IPS-NIHi7 (cell line): Measurements from ENCODE around the gene TNFRSF13B.
"Not testable (repeated sequence)": the region's sequence is repeated elsewhere in the genome, so short reads cannot be mapped to it uniquely, and the experiment has no call there.

Experiments
- DNase-seq: peaks from one replicate; pipeline ENCODE4 v3.0.0; 2012; ENCODE audit warnings: mixed read lengths; ENCODE audit errors: extremely low spot score

The TNFRSF13B gene

GRCh38 chr17:16987066-16987829 lies 15.3 kb upstream of the TNFRSF13B start:
- no peak for DNase-seq

GRCh38 chr17:16986391-16986790 lies 14.5 kb upstream of the TNFRSF13B start:
- no peak for DNase-seq

- no peak for DNase-seq
Measured at GRCh38 chr17:16981928-16982327, 10.0 kb upstream of the TNFRSF13B start.

- DNase-seq: no peak
Measured at GRCh38 chr17:16980813-16981731, 9.2 kb upstream of the TNFRSF13B start.

GRCh38 chr17:16980061-16980460 lies 8.1 kb upstream of the TNFRSF13B start:
- no peak for DNase-seq

DNA sequence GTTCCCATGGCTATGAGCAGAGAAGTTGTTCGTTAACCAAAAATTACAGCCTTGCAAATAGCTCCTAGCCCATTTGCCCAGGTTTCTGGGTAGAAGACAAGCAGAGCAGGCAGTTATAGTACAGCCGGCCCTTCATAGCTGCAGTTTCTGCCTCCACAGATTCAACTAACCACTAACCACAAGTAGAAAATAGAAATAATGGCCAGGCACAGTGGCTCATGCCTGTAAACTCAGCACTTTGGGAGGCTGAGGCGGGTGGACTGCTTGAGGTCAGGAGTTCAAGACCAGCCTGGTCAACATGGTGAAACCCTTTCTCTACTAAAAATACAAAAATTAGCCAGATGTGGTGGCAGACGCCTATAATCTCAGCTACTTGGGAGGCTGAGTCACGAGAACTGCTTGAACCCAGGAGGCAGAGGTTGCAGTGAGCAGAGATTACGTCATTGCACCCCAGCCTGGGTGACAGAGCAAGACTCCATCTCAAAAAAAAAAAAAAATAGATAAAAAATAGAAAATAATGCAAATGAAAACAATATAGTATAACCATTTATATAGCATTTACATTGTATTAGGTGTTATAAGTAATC lies 7.4 kb upstream of the TNFRSF13B start:
- not testable (repeated sequence) for DNase-seq

GRCh38 chr17:16977932-16978331 lies 6.0 kb upstream of the TNFRSF13B start:
- no peak for DNase-seq

GRCh38 chr17:16976725-16977550 lies 5.0 kb upstream of the TNFRSF13B start:
- DNase-seq: no peak

- DNase-seq: no peak
Measured at GRCh38 chr17:16975744-16976625, 4.1 kb upstream of the TNFRSF13B start.

GRCh38 chr17:16975277-16975651 lies 3.3 kb upstream of the TNFRSF13B start:
- DNase-seq: no peak

- no peak for DNase-seq
Measured at GRCh38 chr17:16974569-16975276, 2.8 kb upstream of the TNFRSF13B start.

- DNase-seq: no peak
Measured at GRCh38 chr17:16973760-16974540, 2.0 kb upstream of the TNFRSF13B start.

DNA sequence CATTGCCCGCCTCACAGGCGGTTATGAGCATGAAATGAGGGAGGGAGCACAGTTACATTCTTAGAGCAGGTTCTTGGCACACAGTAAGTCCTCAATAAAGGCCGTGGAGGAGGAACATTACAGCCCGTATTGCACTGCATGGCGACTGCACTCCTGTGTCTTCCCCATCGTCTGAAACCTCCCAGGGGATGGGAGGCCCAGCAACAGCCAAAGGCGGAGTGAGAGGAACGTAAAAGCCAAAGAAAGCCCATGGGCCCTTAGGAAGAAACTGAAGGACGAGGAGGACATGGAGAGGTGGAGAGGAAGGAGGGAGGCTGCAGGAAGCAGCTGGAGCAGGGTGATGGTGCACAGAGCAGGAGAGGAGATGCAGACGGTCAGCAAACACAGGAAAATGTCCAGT lies 1.1 kb upstream of the TNFRSF13B start:
- DNase-seq: not testable (repeated sequence)

DNA sequence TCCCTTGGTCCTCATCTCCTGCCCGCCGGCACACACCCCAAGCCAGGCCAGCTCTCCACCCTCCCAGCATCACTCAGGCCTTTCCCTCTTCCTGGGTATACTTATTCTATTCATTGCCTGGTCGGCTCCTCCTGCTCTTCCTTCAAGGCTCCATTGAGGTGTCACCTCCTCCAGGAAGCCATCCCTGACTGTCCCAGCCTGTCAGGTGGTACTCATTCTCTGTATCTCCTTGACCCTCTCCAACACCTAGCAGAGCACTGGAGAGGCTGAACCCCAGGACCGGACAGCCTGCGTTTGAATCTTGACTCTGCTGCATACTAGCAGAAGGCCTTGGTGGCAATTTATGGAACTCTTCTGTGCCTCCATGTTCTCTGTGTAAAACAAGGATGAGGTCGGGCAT lies 428 bp upstream of the TNFRSF13B start:
- DNase-seq: no peak

- no peak for DNase-seq
Measured at GRCh38 chr17:16969931-16970906, 1.7 kb downstream of the TNFRSF13B start.

- no peak for DNase-seq
Measured at GRCh38 chr17:16968786-16969185, 3.1 kb downstream of the TNFRSF13B start.

DNA sequence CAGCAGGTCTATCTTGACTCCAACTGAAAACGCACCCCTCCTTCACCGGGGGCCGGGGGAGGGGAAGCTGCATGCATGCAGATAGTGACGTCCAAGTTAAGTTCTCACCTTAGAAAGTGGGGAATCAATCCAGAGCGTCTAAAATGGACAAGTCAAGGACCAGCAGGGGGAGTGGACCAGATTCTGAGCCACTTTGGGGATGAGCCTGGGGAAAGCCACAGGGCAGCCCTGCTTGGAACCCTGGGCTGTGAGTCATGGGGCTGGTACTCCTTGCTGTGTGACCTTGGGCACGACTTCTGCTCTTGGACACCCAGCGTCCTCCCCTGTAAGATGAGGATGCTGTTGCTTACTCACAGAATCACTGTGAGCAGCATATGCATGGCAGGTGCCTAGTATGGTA lies 9.1 kb downstream of the TNFRSF13B start:
- DNase-seq: no peak

DNA sequence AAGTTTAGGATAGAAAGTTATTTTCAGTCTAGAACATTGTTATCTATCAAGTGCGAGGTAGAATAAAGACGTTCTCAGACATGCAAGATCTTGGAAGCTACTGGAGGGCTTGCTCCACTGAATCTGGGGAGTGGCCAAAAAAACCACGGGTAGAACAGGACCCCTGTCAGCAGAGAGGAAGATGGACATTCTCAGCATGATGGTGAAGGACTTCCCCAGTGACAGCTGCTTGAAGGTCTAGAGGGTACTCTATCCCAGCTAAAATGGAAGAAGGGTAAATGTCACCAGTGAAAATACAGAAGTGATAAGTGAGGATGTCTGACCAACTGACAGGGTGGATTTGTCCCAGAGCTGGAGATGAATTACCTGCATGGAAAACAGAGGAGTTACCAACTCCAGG lies 10.1 kb downstream of the TNFRSF13B start:
- DNase-seq: no peak
